ENCODE measurements around the gene CRMP1.
"Not testable (repeated sequence)": the region's sequence is repeated elsewhere in the genome, so short reads cannot be mapped to it uniquely, and the experiment has no call there.

The CRMP1 gene

DNA sequence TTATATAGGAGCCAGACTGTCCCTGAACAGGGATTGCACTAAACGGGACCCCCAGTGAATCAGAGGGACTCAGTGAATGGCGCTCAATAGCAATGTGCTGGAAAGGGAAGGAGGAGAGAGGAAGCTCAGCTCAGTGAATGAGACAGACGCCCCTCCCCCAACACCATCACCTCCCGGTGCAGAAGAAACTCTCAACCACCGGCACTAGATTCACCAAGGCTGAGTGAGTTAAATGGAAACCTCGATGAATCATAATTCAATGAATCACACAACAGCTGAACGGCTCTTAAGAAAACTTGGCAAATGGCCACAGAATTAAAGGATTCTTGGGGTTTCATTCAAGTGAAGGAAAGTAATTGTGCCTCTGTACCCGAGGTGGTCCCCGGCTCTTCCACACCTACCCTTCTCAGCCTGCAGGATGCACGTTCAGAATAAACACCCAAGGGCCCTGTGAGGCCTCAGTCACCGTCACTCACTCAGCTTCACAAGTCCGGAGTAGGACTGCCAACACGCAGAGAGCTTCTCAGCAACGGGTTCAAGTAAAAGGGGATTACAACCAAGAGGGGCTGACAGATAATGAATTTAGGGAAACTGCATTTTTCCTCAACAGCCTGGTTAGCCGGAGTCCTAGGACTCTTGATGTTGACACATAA, 29.3 kb downstream of the CRMP1 start:
- H3K9ac ChIP-seq (ENCODE audit: low read depth, low read length, poor library complexity) = no peak overlapping the region
- no peak overlapping the region for H3K23ac ChIP-seq (ENCODE audit: low read depth, low read length, poor library complexity)
- H3K4me3 ChIP-seq (ENCODE audit: low read length in 2 of 2) = no peak overlapping the region
- peaks cover 3% of the 10 kb centered on the region for H3K79me1 ChIP-seq (ENCODE audit: low read depth, low read length)
- H2BK5ac ChIP-seq (ENCODE audit: low read length) = no peak overlapping the region
- no peak overlapping the region for H4K91ac ChIP-seq (ENCODE audit: low read depth, low read length, poor library complexity)
- H3K18ac ChIP-seq (ENCODE audit: low read length) = no peak overlapping the region
- H3K27me3 ChIP-seq (ENCODE audit: control insufficient read depth in 3 of 3, insufficient read depth in 3 of 3, low read depth in 1 of 3, low read length in 3 of 3) = no peaks in the 10 kb centered on the region
- no peak overlapping the region for H2AK5ac ChIP-seq (ENCODE audit: low read depth, low read length)
- H2BK120ac ChIP-seq (ENCODE audit: low read depth, low read length) = no peak overlapping the region
- no peak overlapping the region for H2AFZ ChIP-seq (ENCODE audit: low read length)
- peaks cover 3 to 5% of the 10 kb centered on the region in 2 donors for H3K9me3 ChIP-seq (replicated peaks in 1 of 2; ENCODE audit: control insufficient read depth in 2 of 2, insufficient read depth in 1 of 2, low read depth in 1 of 2, low read length in 2 of 2)
- WGBS, 2 donors (ENCODE audit: extremely low coverage in 2 of 2, insufficient read length in 2 of 2, insufficient replicate concordance in 1 of 2) = no CpG with 5 or more reads among the region's 15 CpGs
- H3K14ac ChIP-seq (ENCODE audit: low read length) = no peak overlapping the region
- H3K27ac ChIP-seq (replicated peaks; ENCODE audit: low read length) = no peak overlapping the region
- no peak overlapping the region for H4K8ac ChIP-seq (ENCODE audit: low read depth, low read length)
- H3K4me1 ChIP-seq (ENCODE audit: control insufficient read depth in 2 of 2, insufficient read depth in 1 of 2, low read depth in 1 of 2, low read length in 2 of 2) = peaks cover 0 to 16% of the 10 kb centered on the region in 2 donors
- H3K4me2 ChIP-seq (ENCODE audit: insufficient read depth, low read length, poor library complexity, severe bottlenecking) = no peak overlapping the region
- no peak overlapping the region for H2BK15ac ChIP-seq (ENCODE audit: low read length)
- H2BK12ac ChIP-seq (ENCODE audit: low read length) = no peak overlapping the region
- no peak for DNase-seq (ENCODE audit: low spot score)
- no peak overlapping the region for H3K4ac ChIP-seq (ENCODE audit: low read length)
- peaks cover 40 to 95% of the 10 kb centered on the region in 2 donors for H3K36me3 ChIP-seq (replicated peaks in 1 of 2; ENCODE audit: control insufficient read depth in 2 of 2, insufficient read depth in 2 of 2, low read length in 2 of 2)

DNA sequence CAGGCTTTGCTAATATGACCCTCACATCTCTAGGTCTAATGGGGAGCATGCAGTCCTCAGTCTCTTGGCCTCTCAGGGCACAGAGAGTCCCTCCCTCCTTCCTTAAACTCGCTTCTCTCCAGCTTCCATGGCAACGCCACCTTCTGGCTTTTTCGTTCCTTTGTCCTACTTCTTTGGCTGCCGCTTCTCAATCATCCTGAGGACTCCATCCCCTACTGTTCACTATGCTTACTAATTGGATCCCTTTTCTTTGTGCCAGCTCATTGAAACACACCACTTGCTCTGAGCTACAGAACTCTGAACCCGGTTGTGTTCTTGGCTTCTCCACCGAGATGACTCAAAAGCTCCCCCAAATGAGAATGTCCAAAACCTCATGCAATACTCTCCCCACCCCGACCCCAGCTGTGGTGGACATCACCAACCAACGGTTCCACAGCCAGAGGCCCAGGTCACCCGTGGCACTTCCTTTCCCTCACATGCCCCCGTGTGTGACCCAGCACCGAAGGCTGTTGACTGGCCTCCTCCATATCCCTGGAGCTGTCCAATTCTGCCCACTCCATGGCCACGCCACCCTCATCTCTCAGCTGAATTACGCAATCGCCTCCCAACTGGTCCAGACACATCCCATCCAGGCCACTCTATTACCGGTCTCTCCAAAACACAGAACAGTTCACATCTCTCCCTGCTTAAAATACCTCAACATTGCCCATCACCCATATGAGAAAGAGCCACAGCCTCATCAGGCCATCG, 34.7 kb downstream of the CRMP1 start:
- WGBS, 2 donors (ENCODE audit: extremely low coverage in 2 of 2, insufficient read length in 2 of 2, insufficient replicate concordance in 1 of 2) = no CpG with 5 or more reads among the region's 16 CpGs
- Histone ChIP-seq H2BK120ac (ENCODE audit: low read depth, low read length) (no peak overlapping the region), H2AFZ (ENCODE audit: low read length) (no peak overlapping the region), H3K27ac (replicated peaks; ENCODE audit: low read length) (peak overlapping the region; percentile 65), H3K36me3 (replicated peaks in 1 of 2; ENCODE audit: control insufficient read depth in 2 of 2, insufficient read depth in 2 of 2, low read length in 2 of 2) (peaks cover 51 to 100% of the 10 kb centered on the region in 2 donors), H3K9me3 (replicated peaks in 1 of 2; ENCODE audit: control insufficient read depth in 2 of 2, insufficient read depth in 1 of 2, low read depth in 1 of 2, low read length in 2 of 2) (peaks cover 5% of the 10 kb centered on the region in 2 donors), H3K9ac (ENCODE audit: low read depth, low read length, poor library complexity) (no peak overlapping the region), H2AK5ac (ENCODE audit: low read depth, low read length) (no peak overlapping the region), H2BK5ac (ENCODE audit: low read length) (no peak overlapping the region), H3K4me2 (ENCODE audit: insufficient read depth, low read length, poor library complexity, severe bottlenecking) (no peak overlapping the region), H3K14ac (ENCODE audit: low read length) (no peak overlapping the region), H3K4me1 (ENCODE audit: control insufficient read depth in 2 of 2, insufficient read depth in 1 of 2, low read depth in 1 of 2, low read length in 2 of 2) (peaks cover 1 to 15% of the 10 kb centered on the region in 2 donors), H3K18ac (ENCODE audit: low read length) (peak overlapping the region; percentile 78), H2BK15ac (ENCODE audit: low read length) (no peak overlapping the region), H2BK12ac (ENCODE audit: low read length) (no peak overlapping the region), H3K23ac (ENCODE audit: low read depth, low read length, poor library complexity) (no peak overlapping the region), H3K4me3 (ENCODE audit: low read length in 2 of 2) (no peak overlapping the region), H4K91ac (ENCODE audit: low read depth, low read length, poor library complexity) (no peak overlapping the region), H3K27me3 (ENCODE audit: control insufficient read depth in 3 of 3, insufficient read depth in 3 of 3, low read depth in 1 of 3, low read length in 3 of 3) (no peaks in the 10 kb centered on the region), H3K79me1 (ENCODE audit: low read depth, low read length) (peaks cover 16% of the 10 kb centered on the region), H3K4ac (ENCODE audit: low read length) (no peak overlapping the region), H4K8ac (ENCODE audit: low read depth, low read length) (no peak overlapping the region)
- DNase-seq (ENCODE audit: low spot score) = peak; percentile 57

DNA sequence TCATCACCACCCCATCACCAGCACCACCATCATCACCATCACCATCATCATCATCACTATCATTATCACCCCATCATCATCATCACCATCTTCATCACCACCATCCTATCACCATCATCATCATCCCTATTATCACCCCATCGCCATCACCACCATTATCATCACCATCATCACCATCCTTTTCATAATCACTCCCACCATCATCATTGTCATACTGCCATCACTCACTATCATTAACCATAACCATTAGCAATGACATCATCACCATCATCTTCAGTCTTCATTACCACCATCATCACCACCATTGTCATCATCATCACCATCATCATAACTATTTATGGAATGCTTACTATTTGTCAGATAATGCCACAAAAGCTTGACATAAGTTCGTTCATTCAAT, 35.7 kb downstream of the CRMP1 start:
- Histone ChIP-seq H2AK5ac (ENCODE audit: low read depth, low read length) (no peak overlapping the region), H3K27ac (replicated peaks; ENCODE audit: low read length) (no peak overlapping the region), H3K79me1 (ENCODE audit: low read depth, low read length) (peaks cover 16% of the 10 kb centered on the region), H3K4me2 (ENCODE audit: insufficient read depth, low read length, poor library complexity, severe bottlenecking) (no peak overlapping the region), H3K23ac (ENCODE audit: low read depth, low read length, poor library complexity) (no peak overlapping the region), H3K4ac (ENCODE audit: low read length) (no peak overlapping the region), H4K8ac (ENCODE audit: low read depth, low read length) (no peak overlapping the region), H3K14ac (ENCODE audit: low read length) (no peak overlapping the region), H3K18ac (ENCODE audit: low read length) (no peak overlapping the region), H2BK120ac (ENCODE audit: low read depth, low read length) (no peak overlapping the region), H2BK5ac (ENCODE audit: low read length) (no peak overlapping the region), H3K9me3 (replicated peaks in 1 of 2; ENCODE audit: control insufficient read depth in 2 of 2, insufficient read depth in 1 of 2, low read depth in 1 of 2, low read length in 2 of 2) (peaks cover 5% of the 10 kb centered on the region in 2 donors), H4K91ac (ENCODE audit: low read depth, low read length, poor library complexity) (no peak overlapping the region), H2AFZ (ENCODE audit: low read length) (no peak overlapping the region), H2BK15ac (ENCODE audit: low read length) (no peak overlapping the region), H3K36me3 (replicated peaks in 1 of 2; ENCODE audit: control insufficient read depth in 2 of 2, insufficient read depth in 2 of 2, low read length in 2 of 2) (peaks cover 54 to 99% of the 10 kb centered on the region in 2 donors), H2BK12ac (ENCODE audit: low read length) (no peak overlapping the region), H3K4me1 (ENCODE audit: control insufficient read depth in 2 of 2, insufficient read depth in 1 of 2, low read depth in 1 of 2, low read length in 2 of 2) (peaks cover 1 to 13% of the 10 kb centered on the region in 2 donors), H3K27me3 (ENCODE audit: control insufficient read depth in 3 of 3, insufficient read depth in 3 of 3, low read depth in 1 of 3, low read length in 3 of 3) (no peaks in the 10 kb centered on the region), H3K9ac (ENCODE audit: low read depth, low read length, poor library complexity) (no peak overlapping the region), H3K4me3 (ENCODE audit: low read length in 2 of 2) (no peak overlapping the region)
- WGBS, 2 donors (ENCODE audit: extremely low coverage in 2 of 2, insufficient read length in 2 of 2, insufficient replicate concordance in 1 of 2) = 95 to 100% methylated on average over 1 of the region's 2 CpGs
- no peak for DNase-seq (ENCODE audit: low spot score)

DNA sequence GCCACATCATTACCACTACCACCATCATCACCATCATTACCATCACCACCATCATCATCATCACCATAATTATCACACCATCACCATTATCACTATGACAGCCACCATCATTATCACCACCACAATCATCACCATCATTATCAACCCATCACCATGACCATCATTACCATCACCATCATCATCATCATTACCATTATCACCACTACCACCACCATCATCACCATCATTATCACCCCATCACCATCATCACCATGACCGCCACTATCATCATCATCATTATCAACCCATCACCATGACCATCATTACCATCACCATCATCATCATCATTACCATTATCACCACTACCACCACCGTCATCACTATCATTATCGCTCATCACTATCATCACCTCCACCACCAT, 36.5 kb downstream of the CRMP1 start:
- H3K14ac ChIP-seq (ENCODE audit: low read length); H3K27me3 ChIP-seq (ENCODE audit: control insufficient read depth in 3 of 3, insufficient read depth in 3 of 3, low read depth in 1 of 3, low read length in 3 of 3): not testable (repeated sequence)
- WGBS, 2 donors (ENCODE audit: extremely low coverage in 2 of 2, insufficient read length in 2 of 2, insufficient replicate concordance in 1 of 2) = 100% methylated on average over 2 of the region's 3 CpGs; no CpG with 5 or more reads in 1 of the 2 donors

More for the DNA sequence above, 36.5 kb downstream of the CRMP1 start:
- H3K23ac ChIP-seq (ENCODE audit: low read depth, low read length, poor library complexity); H3K9ac ChIP-seq (ENCODE audit: low read depth, low read length, poor library complexity); H2BK5ac ChIP-seq (ENCODE audit: low read length); H2BK12ac ChIP-seq (ENCODE audit: low read length); H3K4ac ChIP-seq (ENCODE audit: low read length); H3K27ac ChIP-seq (replicated peaks; ENCODE audit: low read length); H3K4me3 ChIP-seq (ENCODE audit: low read length in 2 of 2); H3K9me3 ChIP-seq (replicated peaks in 1 of 2; ENCODE audit: control insufficient read depth in 2 of 2, insufficient read depth in 1 of 2, low read depth in 1 of 2, low read length in 2 of 2); H2AFZ ChIP-seq (ENCODE audit: low read length); DNase-seq (ENCODE audit: low spot score); H3K18ac ChIP-seq (ENCODE audit: low read length); H2BK15ac ChIP-seq (ENCODE audit: low read length); H2BK120ac ChIP-seq (ENCODE audit: low read depth, low read length); H4K8ac ChIP-seq (ENCODE audit: low read depth, low read length); H3K4me2 ChIP-seq (ENCODE audit: insufficient read depth, low read length, poor library complexity, severe bottlenecking); H4K91ac ChIP-seq (ENCODE audit: low read depth, low read length, poor library complexity); H2AK5ac ChIP-seq (ENCODE audit: low read depth, low read length): not testable (repeated sequence)
- H3K36me3 ChIP-seq (replicated peaks in 1 of 2; ENCODE audit: control insufficient read depth in 2 of 2, insufficient read depth in 2 of 2, low read length in 2 of 2) = peaks cover 58 to 99% of the 10 kb centered on the region in 2 donors
- peaks cover 1 to 13% of the 10 kb centered on the region in 2 donors for H3K4me1 ChIP-seq (ENCODE audit: control insufficient read depth in 2 of 2, insufficient read depth in 1 of 2, low read depth in 1 of 2, low read length in 2 of 2)
- peaks cover 16% of the 10 kb centered on the region for H3K79me1 ChIP-seq (ENCODE audit: low read depth, low read length)

Measured in neuronal stem cell (in vitro differentiated cells).